ENCODE measurements around the gene FAM47E. TPM values are rescaled to one million over a fixed set of nuclear protein-coding genes. Genes with fewer than 3 reads are reported as not detected.

FAM47E gene
- total and polyA plus RNA-seq, 2 donors (not counting 3 experiments of a cell fraction or from before 2014, with no cell fraction given), result 0.11 TPM; not detected in 1

- H3K27me3 ChIP-seq (ENCODE audit: control insufficient read depth in 2 of 2, insufficient read depth in 2 of 2, low read length in 2 of 2), result peaks cover 0 to 4% of the 10 kb centered on the region in 2 experiments
- H3K9ac ChIP-seq (replicated peaks; ENCODE audit: extremely low read depth, insufficient read depth, low read length), result no peak overlapping the region
- POLR2A ChIA-PET, result no interaction called here
- no peaks in the 10 kb centered on the region for H3K79me2 ChIP-seq (ENCODE audit: control insufficient read depth, insufficient read depth, low read length)
- no peak overlapping the region for H3K27ac ChIP-seq (ENCODE audit: insufficient read depth, low read depth, low read length)
- no peak overlapping the region for H2AFZ ChIP-seq (ENCODE audit: low read depth, low read length)
- no peaks in the 10 kb centered on the region for H3K9me1 ChIP-seq (replicated peaks; ENCODE audit: control insufficient read depth, extremely low read depth, insufficient read depth, low read length)
- no peak overlapping the region for H3K4me2 ChIP-seq (ENCODE audit: insufficient read depth, low read length)
- H3K4me3 ChIP-seq (replicated peaks in 1 of 3; ENCODE audit: insufficient read depth in 1 of 3, low read depth in 1 of 3, low read length in 3 of 3), result no peak overlapping the region
- TF ChIP-seq MYC (IDR thresholded peaks at IDR 0.05; ENCODE audit: low read depth, low read length), result no peak
- no peak for TF ChIP-seq EZH2 (IDR thresholded peaks at IDR 0.05; ENCODE audit: borderline replicate concordance, low read depth, low read length, severe bottlenecking)
- no peak for TF ChIP-seq POLR2AphosphoS5 (IDR thresholded peaks at IDR 0.05; ENCODE audit: insufficient read depth, low read depth, low read length)
- TF ChIP-seq GATA2 (IDR thresholded peaks at IDR 0.05; ENCODE audit: insufficient read depth, insufficient read length, low read depth, low read length), result no peak
- no peak for TF ChIP-seq FOS (IDR thresholded peaks at IDR 0.05; ENCODE audit: borderline replicate concordance, insufficient read depth, low read length)
- TF ChIP-seq JUN (IDR thresholded peaks at IDR 0.05; ENCODE audit: borderline replicate concordance, insufficient read depth, insufficient read length, low read depth), result no peak
- TF ChIP-seq, protein P1, sequence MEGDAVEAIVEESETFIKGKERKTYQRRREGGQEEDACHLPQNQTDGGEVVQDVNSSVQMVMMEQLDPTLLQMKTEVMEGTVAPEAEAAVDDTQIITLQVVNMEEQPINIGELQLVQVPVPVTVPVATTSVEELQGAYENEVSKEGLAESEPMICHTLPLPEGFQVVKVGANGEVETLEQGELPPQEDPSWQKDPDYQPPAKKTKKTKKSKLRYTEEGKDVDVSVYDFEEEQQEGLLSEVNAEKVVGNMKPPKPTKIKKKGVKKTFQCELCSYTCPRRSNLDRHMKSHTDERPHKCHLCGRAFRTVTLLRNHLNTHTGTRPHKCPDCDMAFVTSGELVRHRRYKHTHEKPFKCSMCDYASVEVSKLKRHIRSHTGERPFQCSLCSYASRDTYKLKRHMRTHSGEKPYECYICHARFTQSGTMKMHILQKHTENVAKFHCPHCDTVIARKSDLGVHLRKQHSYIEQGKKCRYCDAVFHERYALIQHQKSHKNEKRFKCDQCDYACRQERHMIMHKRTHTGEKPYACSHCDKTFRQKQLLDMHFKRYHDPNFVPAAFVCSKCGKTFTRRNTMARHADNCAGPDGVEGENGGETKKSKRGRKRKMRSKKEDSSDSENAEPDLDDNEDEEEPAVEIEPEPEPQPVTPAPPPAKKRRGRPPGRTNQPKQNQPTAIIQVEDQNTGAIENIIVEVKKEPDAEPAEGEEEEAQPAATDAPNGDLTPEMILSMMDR (IDR thresholded peaks at IDR 0.05; ENCODE audit: extremely low read depth in 1 of 2, insufficient read depth in 1 of 2, low read depth in 1 of 2, low read length in 2 of 2), result no peak
- no peak for TF ChIP-seq POLR2A (IDR thresholded peaks at IDR 0.05; ENCODE audit: low read depth, low read length)
- TF ChIP-seq, protein P2, sequence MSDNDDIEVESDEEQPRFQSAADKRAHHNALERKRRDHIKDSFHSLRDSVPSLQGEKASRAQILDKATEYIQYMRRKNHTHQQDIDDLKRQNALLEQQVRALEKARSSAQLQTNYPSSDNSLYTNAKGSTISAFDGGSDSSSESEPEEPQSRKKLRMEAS (IDR thresholded peaks at IDR 0.05; ENCODE audit: insufficient read depth, insufficient read length), result no peak
- intact Hi-C loops (cut with micrococcal nuclease) (no loop called here), dilution Hi-C loops (cut with MboI; ENCODE audit: extremely low pct_ligation_motif_present, low sequenced_read_pairs) (no loop called here)
- no peaks in the 10 kb centered on the region for H3K36me3 ChIP-seq (ENCODE audit: control insufficient read depth in 2 of 2, extremely low read depth in 1 of 2, insufficient read depth in 2 of 2, low read length in 2 of 2)
- peaks cover 2% of the 10 kb centered on the region for H3K4me1 ChIP-seq (ENCODE audit: control insufficient read depth, extremely low read depth, insufficient read depth, low read length)
- CTCF ChIA-PET, result interaction anchor here (0.8 kb wide), 1 partner anchor 40 kb away, joined by 4 read pairs; no protein-coding TSS in a partner anchor
- no peaks in the 10 kb centered on the region for H4K20me1 ChIP-seq (replicated peaks; ENCODE audit: control insufficient read depth, extremely low read depth, insufficient read depth, low read length)
- no peaks in the 10 kb centered on the region for H3K9me3 ChIP-seq (replicated peaks; ENCODE audit: control insufficient read depth, insufficient read depth, low read length)
- FAIRE-seq (no peak), DNase-seq (ENCODE audit: low read depth, low spot score) (no peak)
- no TSS peak for BruUV-seq (replicated peaks)
Observed at GRCh38 chr4:76219299-76220055, 32.0 kb upstream of the FAM47E start.

Data from endothelial cell of umbilical vein (primary cell).